Activated gamma-delta T cell treated with Interleukin-2 at 50 U/mL for 16 hours (primary cell): Measurements from ENCODE around the gene ATPAF1.
"Not testable (repeated sequence)": the region's sequence is repeated elsewhere in the genome, so short reads cannot be mapped to it uniquely, and the experiment has no call there.

Experiments
- DNase-seq: peaks from one replicate; pipeline ENCODE4 v3.0.0-alpha.2; 2020

ATPAF1 gene

GRCh38 chr1:46679789-46680573 is 11.8 kb upstream of the ATPAF1 start:
- no peak for DNase-seq

GRCh38 chr1:46677339-46677738 is 9.2 kb upstream of the ATPAF1 start:
- DNase-seq, result no peak

- DNase-seq, result no peak
Measured at GRCh38 chr1:46676531-46676930, 8.4 kb upstream of the ATPAF1 start.

- no peak for DNase-seq
Measured at GRCh38 chr1:46675549-46676314, 7.6 kb upstream of the ATPAF1 start.

- no peak for DNase-seq
Measured at GRCh38 chr1:46673749-46674182, 5.6 kb upstream of the ATPAF1 start.

- no peak for DNase-seq
Measured at GRCh38 chr1:46672696-46673095, 4.5 kb upstream of the ATPAF1 start.

- DNase-seq, result no peak
Measured at GRCh38 chr1:46671554-46671953, 3.4 kb upstream of the ATPAF1 start, which contains the start of gene TEX38. Gene TEX38 (plus strand): TSS chr1:46671854. CDS start chr1:46671935, 81 bp downstream.

GRCh38 chr1:46670134-46670533 is 2.0 kb upstream of the ATPAF1 start:
- DNase-seq, result no peak

- no peak for DNase-seq
Measured at GRCh38 chr1:46665983-46666382, 2.2 kb downstream of the ATPAF1 start.

GRCh38 chr1:46662919-46663318 is 5.2 kb downstream of the ATPAF1 start:
- DNase-seq, result not testable (repeated sequence)

- not testable (repeated sequence) for DNase-seq
Measured at GRCh38 chr1:46660116-46660515, 8.0 kb downstream of the ATPAF1 start.

GRCh38 chr1:46659307-46659870 is 8.8 kb downstream of the ATPAF1 start:
- DNase-seq, result no peak

- DNase-seq, result no peak
Measured at GRCh38 chr1:46657775-46658174, 10.4 kb downstream of the ATPAF1 start.

GRCh38 chr1:46656643-46657042 is 11.5 kb downstream of the ATPAF1 start:
- DNase-seq, result no peak

- DNase-seq, result no peak
Measured at GRCh38 chr1:46655848-46656247, 12.3 kb downstream of the ATPAF1 start.

- DNase-seq, result not testable (repeated sequence)
Measured at GRCh38 chr1:46654698-46655097, 13.5 kb downstream of the ATPAF1 start.

- no peak for DNase-seq
Measured at GRCh38 chr1:46654012-46654411, 14.2 kb downstream of the ATPAF1 start.

- no peak for DNase-seq
Measured at GRCh38 chr1:46653405-46653958, 14.7 kb downstream of the ATPAF1 start.

- no peak for DNase-seq
Measured at GRCh38 chr1:46652321-46653100, 15.7 kb downstream of the ATPAF1 start.

- DNase-seq, result not testable (repeated sequence)
Measured at GRCh38 chr1:46651152-46651551, 17.0 kb downstream of the ATPAF1 start.

- DNase-seq, result no peak
Measured at GRCh38 chr1:46650491-46650890, 17.7 kb downstream of the ATPAF1 start.

GRCh38 chr1:46649764-46650163 is 18.4 kb downstream of the ATPAF1 start:
- no peak for DNase-seq

- no peak for DNase-seq
Measured at GRCh38 chr1:46647611-46648010, 20.6 kb downstream of the ATPAF1 start.
